NCI-H1436 treated with DMSO at 0.1 percent for 48 hours (cell line): ENCODE data around the gene HEPHL1.

Experiments used
- DNase-seq: peaks from one replicate; lab custom pipeline; 2025; lab: John Stamatoyannopoulos, UW

Gene HEPHL1

DNA sequence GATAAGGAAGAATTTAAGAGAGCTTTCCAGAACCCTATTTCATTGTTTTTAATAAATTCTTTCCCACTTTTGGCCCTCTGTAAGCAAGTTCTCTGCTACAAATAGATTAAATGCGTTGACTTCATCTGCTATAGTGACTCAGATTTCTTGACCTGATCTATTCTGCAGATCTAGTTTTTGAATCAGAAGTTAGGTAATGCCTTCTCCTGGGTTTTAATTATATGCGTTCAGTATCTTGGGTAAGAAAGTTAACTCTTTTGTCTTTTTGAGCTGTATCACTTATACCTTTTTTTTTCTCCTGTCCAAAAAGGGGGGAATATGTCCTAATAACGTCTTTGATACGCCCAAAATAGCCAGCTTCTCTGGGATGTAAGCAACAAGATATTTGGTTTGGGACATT lies 2.4 kb upstream of the HEPHL1 start:
- DNase-seq: no peak

DNA sequence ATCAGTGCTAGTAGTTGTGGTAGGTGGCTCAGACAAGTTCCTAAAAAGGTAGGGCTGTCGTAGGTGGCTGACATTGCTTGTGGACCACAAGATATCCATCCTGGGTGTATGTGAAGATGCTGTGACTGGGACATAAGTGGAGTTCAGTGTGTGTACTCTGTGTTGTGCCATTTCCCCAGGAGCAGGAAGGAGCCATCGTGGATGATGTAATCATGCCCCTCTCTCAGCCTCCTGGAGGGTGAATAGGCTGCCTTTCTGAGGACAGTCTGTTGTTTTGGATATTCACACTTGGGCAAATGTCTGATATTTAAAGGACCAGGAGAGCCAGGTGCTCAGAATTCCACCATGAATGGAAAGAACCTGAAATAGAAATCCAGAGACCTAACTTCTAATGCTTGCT lies 2.7 kb downstream of the HEPHL1 start:
- no peak for DNase-seq

DNA sequence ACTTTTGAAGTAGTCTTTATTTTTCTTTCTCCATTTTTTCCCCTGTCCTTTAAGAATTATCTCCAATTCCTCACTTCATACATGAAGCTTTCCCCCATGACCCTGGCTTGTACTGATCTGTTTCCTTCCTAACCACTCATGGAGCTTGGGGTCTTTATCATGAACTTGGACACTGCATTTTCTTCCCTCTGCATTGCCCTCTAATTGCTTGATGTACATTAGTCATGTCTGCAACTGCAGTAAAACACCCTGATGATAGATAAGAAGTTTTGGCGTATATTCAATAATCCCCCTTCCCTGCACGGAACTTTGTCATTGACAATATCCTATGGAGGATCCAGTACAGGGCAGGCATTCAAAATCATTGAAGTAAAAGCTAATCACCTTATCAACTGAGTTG lies 3.4 kb downstream of the HEPHL1 start:
- DNase-seq: no peak

DNA sequence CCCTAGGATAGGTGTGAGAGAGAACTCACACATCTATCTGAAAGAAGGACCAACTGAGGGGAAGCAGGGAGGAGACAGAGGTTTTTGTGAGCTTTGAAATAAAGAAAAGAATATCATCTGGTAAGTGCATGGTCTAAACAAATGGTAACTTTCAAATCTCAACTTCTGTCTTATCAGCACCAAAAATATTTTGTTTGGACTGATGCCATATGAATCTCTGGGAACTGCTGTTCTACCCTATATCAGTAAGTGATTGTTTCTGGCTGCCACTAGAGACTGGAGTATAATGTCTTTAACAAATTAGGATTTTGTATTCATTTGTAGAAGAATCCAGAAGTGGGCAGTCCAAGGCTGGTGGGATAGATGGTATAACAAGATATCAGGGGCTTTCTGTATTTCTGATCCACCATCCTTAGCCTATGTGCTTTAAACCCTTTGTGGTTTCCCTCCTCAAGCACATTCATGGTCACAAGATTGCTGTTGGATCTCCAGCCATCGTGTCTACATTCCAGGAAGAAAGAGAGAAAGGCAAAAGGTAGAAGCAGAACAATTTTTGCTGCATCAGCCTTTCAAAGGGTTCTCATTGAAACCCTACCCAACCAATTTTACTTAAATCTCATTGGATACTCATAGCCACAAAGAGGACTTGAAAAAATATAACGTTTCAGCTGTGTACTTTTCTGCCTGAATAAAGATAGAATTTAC lies 4.7 kb downstream of the HEPHL1 start:
- no peak for DNase-seq

DNA sequence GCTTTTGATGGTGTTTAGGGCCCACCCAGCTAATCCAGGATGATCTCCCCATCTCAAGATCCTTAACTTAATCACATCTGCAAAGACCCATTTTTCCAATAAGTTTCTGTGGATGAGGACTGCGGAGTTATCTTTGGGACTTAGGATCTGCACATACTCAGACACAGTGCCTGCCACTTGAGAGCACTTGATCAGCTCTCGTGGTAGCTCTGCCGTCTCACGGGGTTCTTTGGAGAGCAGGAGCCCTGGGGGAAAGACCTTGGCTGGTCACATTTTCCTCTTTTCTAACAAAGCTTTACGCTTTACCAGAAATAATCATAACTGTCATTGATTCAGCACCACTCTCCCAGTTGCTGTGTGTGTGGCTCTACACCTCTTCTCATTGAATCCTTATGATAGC lies 6.1 kb downstream of the HEPHL1 start:
- no peak for DNase-seq

DNA sequence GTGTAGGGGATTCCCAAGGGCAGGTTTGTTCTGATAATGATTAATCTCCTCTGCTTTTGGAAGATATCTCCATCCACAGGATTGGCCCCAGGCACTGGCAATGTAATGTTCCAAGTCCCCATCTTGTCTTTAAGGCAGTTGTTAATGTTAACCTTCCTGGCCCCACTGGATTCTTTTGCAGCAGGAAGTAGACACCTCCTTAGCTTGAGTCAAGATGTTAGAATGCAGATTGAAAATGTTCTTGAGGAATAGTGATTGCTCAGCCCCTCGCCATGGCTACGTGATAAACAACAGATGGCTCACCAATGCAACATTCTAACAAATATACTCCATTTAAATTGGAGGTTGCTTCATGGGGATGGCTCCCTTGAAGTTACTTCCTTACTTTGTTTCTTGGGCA lies 7.3 kb downstream of the HEPHL1 start:
- no peak for DNase-seq

DNA sequence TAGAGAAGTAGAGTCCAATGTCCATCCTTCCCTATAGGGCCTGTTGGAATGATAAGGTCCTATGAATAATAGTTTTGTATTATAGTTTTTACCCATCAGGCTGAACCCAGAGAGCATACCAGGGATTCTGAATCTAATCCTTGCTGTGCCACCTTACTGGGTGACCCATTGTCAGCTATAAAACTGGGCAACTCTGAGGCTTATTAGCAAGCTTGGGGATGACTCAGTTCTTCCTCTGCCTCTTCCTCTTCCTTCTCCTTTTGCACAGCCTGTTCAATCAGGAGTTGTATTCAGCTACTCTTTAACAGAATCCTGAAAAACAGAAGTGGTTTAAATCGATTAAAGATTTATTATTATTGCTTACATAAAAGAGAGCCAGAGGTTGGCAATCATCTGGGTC lies 8.9 kb downstream of the HEPHL1 start:
- DNase-seq: no peak

DNA sequence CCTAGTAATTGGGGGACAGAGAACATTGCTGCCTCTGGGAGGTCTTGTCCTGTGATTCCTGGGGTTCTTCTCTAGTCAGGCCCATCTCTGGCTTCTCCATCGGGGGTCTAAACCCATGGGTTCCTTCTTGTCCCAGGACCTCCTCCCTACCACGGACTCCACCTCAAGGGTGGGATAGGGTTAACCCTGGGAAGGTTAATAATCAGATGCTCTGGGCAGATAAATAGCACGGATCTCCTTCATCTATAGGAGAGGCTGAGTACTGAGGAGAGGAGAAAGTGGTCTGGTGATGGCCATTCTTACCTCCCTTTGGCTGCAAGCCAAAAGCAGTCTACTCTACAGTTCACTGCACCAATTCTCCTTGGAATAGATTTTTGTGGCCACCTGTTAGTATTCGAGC lies 10.5 kb downstream of the HEPHL1 start:
- no peak for DNase-seq

DNA sequence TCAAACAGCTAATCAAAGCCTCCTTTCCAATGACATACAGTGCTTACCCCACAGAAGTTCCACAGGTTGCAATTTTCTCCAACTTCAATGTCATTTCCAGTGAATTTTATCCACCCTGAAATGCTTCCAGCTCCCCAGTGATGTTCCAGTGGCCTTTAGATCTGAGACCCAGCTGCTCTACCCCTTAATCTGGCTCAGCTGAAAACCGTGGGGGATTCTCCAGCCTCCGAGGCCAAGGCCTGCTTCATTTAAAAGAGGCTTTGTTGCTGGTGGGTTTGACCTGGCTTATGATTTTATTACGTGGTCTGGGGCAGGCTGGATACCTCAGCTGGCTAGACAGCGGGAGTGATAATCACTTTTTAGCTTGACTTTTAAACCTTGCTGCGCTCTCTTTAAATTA lies 10.9 kb downstream of the HEPHL1 start:
- DNase-seq: no peak

DNA sequence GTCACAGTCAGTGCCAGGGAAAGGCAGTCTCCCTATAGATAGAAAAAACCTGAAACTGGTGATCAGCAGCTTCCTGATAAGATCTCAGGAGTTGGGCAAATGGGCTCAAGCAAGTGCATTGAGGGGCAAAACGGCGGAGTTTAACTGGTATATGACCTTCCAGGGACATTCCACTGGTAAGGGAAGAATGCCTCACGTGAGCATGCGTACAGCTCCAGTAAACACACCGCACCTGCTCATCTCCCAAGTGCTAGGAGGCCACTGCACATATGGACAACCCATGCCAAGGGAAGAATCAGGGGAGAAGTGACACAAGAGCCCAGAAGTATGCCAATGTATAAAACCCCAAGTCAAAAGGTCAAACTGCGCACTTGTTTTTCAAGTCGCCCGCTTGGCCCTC lies 11.6 kb downstream of the HEPHL1 start:
- DNase-seq: no peak

DNA sequence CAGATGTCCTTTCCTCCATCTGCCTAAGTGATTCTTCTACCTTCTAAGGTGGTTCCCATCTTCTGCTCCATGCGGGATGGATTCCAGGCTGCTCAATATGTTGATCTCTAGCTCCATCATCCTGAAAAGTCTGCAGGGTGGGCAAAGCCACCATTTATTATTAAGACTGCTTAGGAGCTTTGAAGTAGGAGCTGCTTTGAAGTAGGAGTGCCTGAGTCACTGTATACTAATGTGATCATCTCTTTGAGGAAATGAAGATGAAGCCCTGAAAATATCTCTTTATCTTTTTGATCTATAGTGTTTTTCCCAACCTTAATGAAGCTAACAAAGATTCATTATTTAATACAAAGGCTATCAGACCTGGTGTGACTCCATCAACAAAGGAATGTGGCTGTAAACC lies 13.1 kb downstream of the HEPHL1 start:
- no peak for DNase-seq

DNA sequence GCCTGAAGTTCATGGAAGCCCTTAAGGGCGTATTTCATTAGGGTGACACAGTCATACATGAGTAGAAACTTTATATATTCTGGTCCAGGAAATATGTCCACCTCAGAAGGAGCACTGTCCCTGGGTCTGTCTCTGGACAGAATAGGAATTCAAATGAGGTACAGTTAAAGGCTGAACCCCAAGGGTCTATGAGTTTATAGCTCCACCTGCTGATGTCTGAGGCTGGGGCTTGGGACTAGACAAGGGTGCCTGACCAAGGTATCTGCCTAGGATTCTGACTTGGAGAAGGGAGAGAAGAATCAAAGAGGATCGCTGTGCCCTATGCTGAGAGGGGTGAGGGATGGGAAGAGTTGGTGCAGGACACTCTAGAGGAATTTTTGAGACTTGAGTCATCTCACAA lies 14.9 kb downstream of the HEPHL1 start:
- no peak for DNase-seq

DNA sequence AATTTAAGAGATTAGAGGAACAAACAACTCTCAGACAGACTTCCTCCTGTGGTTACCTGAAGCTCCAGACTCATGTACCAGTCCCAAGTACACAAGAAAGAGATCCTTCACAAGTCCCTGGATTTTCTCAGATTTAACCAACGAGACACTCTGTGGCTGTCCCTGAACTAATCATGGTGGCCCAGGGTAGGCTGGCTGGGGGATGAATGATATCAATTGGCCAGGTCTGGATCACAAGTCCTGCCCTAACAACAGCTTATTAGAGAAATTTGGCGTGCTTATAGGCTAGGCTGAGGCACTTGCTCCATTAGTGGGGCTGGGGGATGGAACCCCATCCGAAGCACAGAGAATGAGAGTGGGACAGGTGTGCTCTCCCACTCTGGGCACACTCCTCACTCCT lies 22.1 kb downstream of the HEPHL1 start:
- no peak for DNase-seq

DNA sequence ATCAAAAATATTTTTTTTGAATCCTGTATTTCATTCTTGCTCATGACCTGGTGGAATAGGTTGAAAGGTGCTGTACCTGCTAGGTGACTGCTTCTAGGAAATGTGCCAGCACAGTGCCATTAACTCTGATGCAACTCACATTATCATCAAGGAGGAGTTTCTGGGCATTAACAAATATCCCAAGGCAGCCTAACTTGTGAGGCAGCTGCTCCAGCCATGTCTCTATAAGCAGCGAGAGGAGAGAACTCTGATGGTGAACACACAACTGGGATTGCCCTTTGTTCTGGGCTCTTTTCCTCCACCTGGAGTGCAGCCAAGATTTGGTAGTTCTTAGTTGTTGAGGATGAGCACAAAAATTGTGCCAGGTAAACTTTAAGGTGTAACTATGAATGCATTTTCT lies 25.6 kb downstream of the HEPHL1 start:
- no peak for DNase-seq

DNA sequence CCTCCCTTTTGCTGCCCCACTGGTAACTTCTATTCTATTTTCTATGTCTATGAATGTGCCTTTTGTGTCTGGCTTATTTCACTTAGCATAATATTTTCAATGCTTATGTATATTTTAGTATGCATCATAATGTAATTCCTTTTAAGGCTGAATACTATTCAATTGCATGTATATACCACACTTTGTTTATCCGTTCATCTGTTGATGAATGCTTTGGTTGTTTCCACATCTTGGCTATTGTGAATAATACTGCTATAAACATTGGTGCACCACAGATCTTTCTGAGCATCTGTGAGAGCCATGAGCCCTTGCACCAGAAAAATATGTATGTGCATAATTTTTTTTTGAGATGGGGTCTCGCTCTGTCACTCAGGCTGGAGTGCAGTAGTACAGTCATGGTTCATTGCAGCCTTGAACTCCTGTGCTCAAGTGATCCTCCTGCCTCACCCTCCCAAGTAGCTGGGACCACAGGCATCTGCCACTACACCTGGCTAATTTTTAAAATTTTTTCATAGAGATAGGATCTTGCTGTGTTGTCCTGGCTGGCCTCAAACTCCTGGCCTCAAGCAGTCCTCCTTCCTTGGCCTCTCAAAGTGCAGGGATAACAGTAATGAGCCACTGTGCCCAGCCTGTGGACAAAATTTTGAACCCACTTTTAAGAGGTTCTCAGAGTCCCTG lies 27.0 kb downstream of the HEPHL1 start:
- no peak for DNase-seq

DNA sequence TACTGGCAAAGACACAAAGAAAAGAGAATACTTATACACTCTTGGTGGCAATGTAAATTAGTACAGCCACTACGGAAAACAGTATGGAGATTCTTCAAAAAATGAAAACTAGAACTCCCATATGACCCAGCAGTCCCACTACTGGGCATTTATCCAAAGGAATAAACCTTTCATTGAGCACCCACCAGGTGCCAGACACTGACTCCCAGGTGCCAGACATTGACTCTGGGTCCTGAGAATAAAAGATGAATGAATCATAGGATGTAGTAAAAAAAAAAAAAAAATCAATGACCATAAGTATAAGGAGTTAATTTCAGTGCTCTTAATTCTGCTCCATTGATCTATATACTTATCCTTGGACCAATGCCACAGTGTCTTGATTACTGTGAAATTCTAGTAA lies 28.2 kb downstream of the HEPHL1 start:
- no peak for DNase-seq

DNA sequence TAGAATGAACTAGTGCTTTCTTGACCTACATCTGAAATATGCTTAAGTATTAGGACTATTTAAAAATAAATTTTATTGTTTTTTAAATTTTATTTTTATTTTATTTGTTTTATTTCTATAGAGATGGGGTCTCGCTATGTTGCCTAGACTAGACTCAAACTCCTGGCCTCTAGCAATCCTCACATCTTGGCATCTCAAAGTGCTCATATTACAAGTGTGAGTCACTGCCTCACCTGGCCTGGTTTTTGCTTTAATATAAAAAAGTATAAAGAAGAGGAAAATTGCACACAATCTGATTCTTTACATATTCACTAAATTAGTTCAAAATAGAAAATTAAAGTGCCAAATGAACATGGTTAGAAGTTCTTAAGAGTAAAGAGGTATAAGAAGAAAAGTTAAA lies 37.5 kb downstream of the HEPHL1 start:
- no peak for DNase-seq

DNA sequence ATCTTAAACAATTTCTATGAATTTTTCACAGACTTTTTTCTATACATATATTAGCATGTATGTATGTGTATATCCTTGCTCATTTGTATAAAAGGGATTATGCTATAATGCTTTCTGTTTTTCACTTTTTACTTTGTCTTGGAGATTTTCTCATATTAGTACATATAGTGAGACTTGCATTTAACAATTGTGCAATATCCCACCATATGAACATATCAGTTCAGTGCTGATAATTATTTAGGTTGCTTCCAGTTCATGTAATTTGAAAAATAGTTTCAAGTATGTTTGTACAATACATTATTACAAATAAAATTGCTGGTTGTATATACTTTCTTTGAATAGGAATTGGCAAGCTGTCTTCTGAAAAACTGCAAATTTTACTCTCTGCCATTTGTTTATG lies 37.9 kb downstream of the HEPHL1 start:
- DNase-seq: no peak

DNA sequence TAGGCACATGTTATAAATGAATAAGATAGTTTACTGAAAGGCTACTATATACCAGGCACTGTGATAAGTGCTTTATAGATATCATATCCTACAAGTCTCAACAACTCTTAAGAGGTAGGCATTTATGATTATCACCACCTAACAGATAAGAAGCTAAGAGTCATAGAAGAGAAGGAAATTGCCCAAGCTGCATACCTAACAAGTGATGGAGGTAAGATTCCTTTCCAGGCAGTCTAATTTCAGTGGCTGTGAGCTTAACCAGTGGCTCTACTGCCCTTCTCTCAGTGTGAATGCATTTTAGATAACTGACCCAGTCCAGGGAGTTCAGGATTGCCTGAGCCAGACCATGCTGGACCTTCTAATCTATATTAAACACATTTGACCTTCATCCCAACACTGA lies 39.2 kb downstream of the HEPHL1 start:
- DNase-seq: no peak

DNA sequence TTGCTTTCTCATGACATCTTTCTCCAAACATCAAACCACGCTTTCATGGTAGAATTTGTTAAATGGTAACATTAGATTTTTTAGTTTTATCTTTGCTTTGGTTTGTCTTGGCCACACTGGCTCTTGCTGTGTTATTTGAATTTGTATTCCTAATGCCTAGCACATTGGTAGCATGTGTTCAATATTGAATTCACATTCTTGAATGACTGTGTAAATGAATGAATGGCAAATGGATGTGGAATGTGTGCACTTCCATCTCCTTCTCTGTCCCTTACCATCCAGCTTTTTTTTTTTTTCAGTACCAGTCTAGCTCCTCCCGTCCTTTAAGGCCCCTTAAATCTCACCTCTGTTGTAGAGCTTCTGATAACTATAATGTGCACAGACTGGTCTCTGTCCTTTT lies 41.2 kb downstream of the HEPHL1 start:
- no peak for DNase-seq

DNA sequence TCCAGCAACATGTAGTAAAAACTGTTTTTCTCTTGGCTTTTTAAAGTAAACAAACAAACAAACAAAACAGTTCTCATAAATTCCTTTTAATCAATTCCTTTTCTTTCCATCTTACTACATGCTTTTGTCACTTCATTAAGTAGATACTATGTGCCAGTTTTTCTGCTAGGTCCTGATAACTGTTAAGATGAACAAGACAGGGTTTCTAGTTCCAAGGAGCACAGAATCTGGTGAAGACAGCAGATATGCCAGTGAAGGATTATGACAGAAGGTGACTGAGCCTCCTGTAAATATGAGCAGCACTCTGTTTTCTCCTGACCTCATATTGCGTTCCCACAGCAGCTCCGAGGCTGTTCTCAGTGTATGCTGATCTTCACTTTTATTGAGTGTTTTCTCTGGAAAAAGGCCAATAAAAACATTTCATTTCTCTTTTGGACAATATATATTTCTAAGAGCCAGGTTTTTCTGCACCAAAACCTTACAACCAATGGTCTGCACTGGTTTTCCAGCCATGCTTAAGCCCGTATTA lies 45.8 kb downstream of the HEPHL1 start:
- DNase-seq: no peak

DNA sequence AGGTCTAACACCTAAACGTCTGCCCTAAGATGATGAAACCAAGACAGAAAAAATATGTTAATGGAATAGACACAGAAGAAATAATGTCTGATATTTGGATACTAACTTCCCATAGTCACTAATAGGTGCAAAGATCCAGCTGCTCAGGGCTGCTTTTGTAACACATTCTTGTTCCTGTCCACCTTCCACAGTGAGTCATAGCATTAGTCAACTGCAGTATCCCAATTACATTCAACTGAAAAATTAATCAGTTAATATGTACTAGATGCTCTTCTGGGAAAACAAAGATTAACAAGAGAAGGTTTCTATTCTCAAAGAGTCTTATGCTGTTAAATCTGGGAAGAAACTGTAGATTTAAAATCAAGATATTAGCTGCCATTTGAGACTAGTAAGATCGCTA lies 47.6 kb downstream of the HEPHL1 start:
- DNase-seq: no peak

DNA sequence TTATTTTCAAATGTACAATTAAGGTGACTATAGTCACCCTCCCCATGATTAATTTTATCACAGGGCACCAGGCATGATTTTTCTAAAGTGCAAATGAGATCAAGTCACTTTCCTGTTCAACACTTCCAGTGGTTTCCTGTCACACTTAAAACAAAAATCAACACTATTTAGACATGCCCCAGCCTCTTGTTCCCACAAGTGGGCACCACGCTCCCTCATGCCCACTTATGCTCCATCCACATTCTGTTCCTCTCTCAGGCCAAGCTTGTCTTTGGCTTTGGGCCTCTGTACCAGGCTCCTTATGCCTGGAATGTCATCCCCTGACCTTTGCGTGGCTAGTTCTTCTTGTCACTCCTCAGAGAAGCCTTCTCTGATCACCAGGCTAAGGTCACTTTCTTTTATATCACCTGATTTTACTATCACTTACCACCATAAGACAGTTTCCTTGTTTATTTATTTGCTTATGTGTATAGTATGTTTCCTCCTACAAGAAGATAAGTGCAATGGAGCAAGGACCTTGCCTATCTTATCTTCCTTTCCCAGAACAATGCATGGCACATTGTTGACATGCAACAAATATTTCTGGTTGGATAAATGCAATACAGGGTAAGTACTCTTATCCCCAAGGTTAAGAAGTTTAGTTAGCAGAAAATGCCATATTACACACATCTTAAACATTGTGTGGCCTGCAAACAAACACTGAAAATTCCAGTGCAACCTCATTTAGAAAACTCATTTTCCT lies 56.6 kb downstream of the HEPHL1 start:
- no peak for DNase-seq
